H1 (cell line): ENCODE results near the gene ZNF598. TPM values are rescaled to one million over a fixed set of nuclear protein-coding genes. Genes with fewer than 3 reads are reported as not detected.
A peak's percentile ranks its signal among the peaks of the same experiment; 100 is the strongest.

Experiments
- CTCF ChIA-PET: fragments of 300-600 bp; sonication (Branson Sonifier 250); formaldehyde crosslinking; loops from one replicate; lab custom pipeline; 2021; ENCODE audit not compliant: partially characterized antibody; lab: Charles Lee
- POLR2A ChIA-PET: fragments of 300-600 bp; sonication (Branson Sonifier 250); formaldehyde crosslinking; loops from one replicate; lab custom pipeline; 2021; ENCODE audit warnings: inconsistent platforms; ENCODE audit not compliant: partially characterized antibody; lab: Charles Lee
- DNase-seq, 2 experiments: peaks; one replicate each; pipeline versions ENCODE4 v3.0.0 to v3.0.0-alpha.2; 2010 to 2022; ENCODE audit warnings: low spot score in 2 of 2, low read depth in 1 of 2, mixed read lengths in 1 of 2
- FAIRE-seq: peaks from 2 replicates; lab custom pipeline; 2011; peaks lifted over from hg19 to GRCh38; lab: Jason Lieb, UNC
- H2AFZ ChIP-seq: 2 replicates; pipeline ENCODE4 v1.8.1; 2012; ENCODE audit warnings: low read length, inconsistent platforms
- H2AK5ac ChIP-seq: 2 replicates; pipeline ENCODE4 v1.6.1; 2013; ENCODE audit warnings: low read depth, low read length
- H2BK120ac ChIP-seq: replicated peaks from 2 replicates; pipeline ENCODE3; 2013; ENCODE audit warnings: low read depth, low read length, inconsistent platforms
- H2BK12ac ChIP-seq: 2 replicates; pipeline ENCODE4 v1.6.1; 2013; ENCODE audit warnings: low read depth, low read length
- H2BK15ac ChIP-seq: 2 replicates; pipeline ENCODE4 v1.6.1; 2013; ENCODE audit warnings: low read length
- H2BK20ac ChIP-seq: 2 replicates; pipeline ENCODE4 v1.6.1; 2013; ENCODE audit warnings: low read length
- H2BK5ac ChIP-seq: 2 replicates; pipeline ENCODE4 v1.6.1; 2013; ENCODE audit warnings: low read depth, low read length
- H3K14ac ChIP-seq: 2 replicates; pipeline ENCODE4 v1.6.1; 2013; ENCODE audit warnings: inconsistent platforms; ENCODE audit not compliant: insufficient read length
- H3K18ac ChIP-seq: 2 replicates; pipeline ENCODE4 v1.6.1; 2013; ENCODE audit warnings: low read length; ENCODE audit errors: extremely low read depth
- H3K23ac ChIP-seq: 2 replicates; pipeline ENCODE4 v1.6.1; 2013; ENCODE audit warnings: inconsistent platforms; ENCODE audit not compliant: insufficient read length
- H3K23me2 ChIP-seq: 2 replicates; pipeline ENCODE4 v1.6.1; 2013; ENCODE audit warnings: low read depth, low read length
- H3K27ac ChIP-seq: 2 replicates; pipeline ENCODE4 v1.6.1; 2011; ENCODE audit warnings: low read depth, low read length, inconsistent platforms
- H3K27me3 ChIP-seq, 4 experiments: replicated peaks in 1 of 4; 1 replicate in 1 of 4; 2 replicates in 3 of 4; pipeline versions ENCODE4 v1.6.1 to v1.8.1; 2011 to 2013; ENCODE audit warnings: low read length in 3 of 4, mild to moderate bottlenecking in 3 of 4, inconsistent platforms in 2 of 4, mixed read lengths in 2 of 4, moderate library complexity in 1 of 4; ENCODE audit not compliant: control insufficient read depth in 3 of 4, insufficient read depth in 3 of 4; ENCODE audit errors: extremely low read depth in 1 of 4
- H3K36me3 ChIP-seq, 4 experiments: 2 replicates each; pipeline versions ENCODE4 v1.6.1 to v1.8.1; 2011 to 2013; ENCODE audit warnings: mild to moderate bottlenecking in 4 of 4, low read length in 3 of 4, moderate library complexity in 2 of 4, control low read depth in 1 of 4, inconsistent platforms in 1 of 4; ENCODE audit not compliant: insufficient read depth in 4 of 4, control insufficient read depth in 2 of 4
- H3K4ac ChIP-seq: replicated peaks from 2 replicates; pipeline ENCODE3; 2013; ENCODE audit warnings: low read length, low read depth, mixed read lengths, inconsistent platforms; ENCODE audit not compliant: insufficient read length
- H3K4me1 ChIP-seq, 4 experiments: replicated peaks in 1 of 4; 1 replicate in 1 of 4; 2 replicates in 3 of 4; pipeline versions ENCODE4 v1.6.1 to v1.8.1; 2011 to 2013; ENCODE audit warnings: low read length in 3 of 4, inconsistent platforms in 2 of 4, mixed read lengths in 1 of 4; ENCODE audit not compliant: insufficient read depth in 4 of 4, control insufficient read depth in 3 of 4
- H3K4me2 ChIP-seq, 2 experiments: 2 replicates each; pipeline versions ENCODE4 v1.6.1 to v1.8.1; 2011 to 2013; ENCODE audit warnings: low read depth in 2 of 2, low read length in 2 of 2, control low read depth in 1 of 2, inconsistent platforms in 1 of 2, mild to moderate bottlenecking in 1 of 2; ENCODE audit not compliant: insufficient read depth in 1 of 2
- H3K4me3 ChIP-seq, 4 experiments: fragments of 200-600, 300-600 bp in 1 of 4; sonication (generic), shearing (Covaris generic), sonication (Bioruptor Twin) in 1 of 4; 2 replicates each; pipeline versions ENCODE4 v1.5.1 to v1.8.1; 2011 to 2016; ENCODE audit warnings: low read length in 4 of 4, low read depth in 3 of 4, control low read depth in 2 of 4, inconsistent platforms in 2 of 4, mild to moderate bottlenecking in 2 of 4, mixed read lengths in 1 of 4, moderate library complexity in 1 of 4; ENCODE audit not compliant: insufficient read depth in 2 of 4; ENCODE audit errors: extremely low read depth in 1 of 4
- H3K56ac ChIP-seq: replicated peaks from 2 replicates; pipeline ENCODE3; 2013; ENCODE audit warnings: low read depth, mild to moderate bottlenecking, mixed read lengths, low read length, inconsistent platforms; ENCODE audit not compliant: insufficient read length
- H3K79me1 ChIP-seq: 2 replicates; pipeline ENCODE4 v1.6.1; 2013; ENCODE audit warnings: low read depth, low read length, control low read depth
- H3K79me2 ChIP-seq, 2 experiments: 2 replicates each; pipeline versions ENCODE4 v1.6.1 to v1.8.1; 2012 to 2013; ENCODE audit warnings: low read length in 2 of 2, mild to moderate bottlenecking in 2 of 2, inconsistent platforms in 1 of 2; ENCODE audit not compliant: insufficient read depth in 2 of 2, control insufficient read depth in 1 of 2
- H3K9ac ChIP-seq, 4 experiments: replicated peaks in 1 of 4; 1 replicate in 1 of 4; 2 replicates in 3 of 4; pipeline versions ENCODE4 v1.6.1 to v1.8.1; 2011 to 2013; ENCODE audit warnings: low read depth in 3 of 4, low read length in 3 of 4, control low read depth in 2 of 4, mild to moderate bottlenecking in 2 of 4, moderate library complexity in 2 of 4, inconsistent platforms in 1 of 4; ENCODE audit errors: extremely low read depth in 1 of 4
- H3K9me3 ChIP-seq, 2 experiments: 2 replicates each; pipeline versions ENCODE4 v1.6.1 to v1.8.1; 2012 to 2013; ENCODE audit warnings: mild to moderate bottlenecking in 2 of 2, moderate library complexity in 2 of 2, control low read depth in 1 of 2, inconsistent platforms in 1 of 2, low read depth in 1 of 2, low read length in 1 of 2, mixed read lengths in 1 of 2; ENCODE audit not compliant: insufficient read depth in 2 of 2
- H4K20me1 ChIP-seq, 2 experiments: replicated peaks in 1 of 2; 2 replicates each; pipeline versions ENCODE3 to v1.8.1; 2011 to 2013; ENCODE audit warnings: inconsistent platforms in 2 of 2, low read length in 2 of 2, mild to moderate bottlenecking in 1 of 2; ENCODE audit not compliant: insufficient read depth in 2 of 2, control insufficient read depth in 1 of 2
- H4K5ac ChIP-seq: 2 replicates; pipeline ENCODE4 v1.6.1; 2013; ENCODE audit warnings: low read length, low read depth, mixed read lengths, inconsistent platforms; ENCODE audit not compliant: insufficient read length
- H4K8ac ChIP-seq: 2 replicates; pipeline ENCODE4 v1.8.0; 2013; ENCODE audit warnings: mild to moderate bottlenecking, moderate library complexity, low read length, inconsistent platforms; ENCODE audit not compliant: insufficient read depth; ENCODE audit errors: extremely low read depth
- H4K91ac ChIP-seq: replicated peaks from 2 replicates; pipeline ENCODE3; 2013; ENCODE audit warnings: low read length, mixed read lengths, inconsistent platforms; ENCODE audit not compliant: insufficient read length
- KDM4A ChIP-seq: IDR thresholded peaks from one replicate; pipeline ENCODE4 v1.7.1; 2012; ENCODE audit warnings: low read depth, mild to moderate bottlenecking, moderate library complexity, low read length, inconsistent platforms; ENCODE audit not compliant: severe bottlenecking
- PHF8 ChIP-seq: fragments of 200-600 bp; sonication (generic); conservative IDR thresholded peaks from 2 replicates; pipeline ENCODE4 v1.7.1; 2012; ENCODE audit warnings: low read depth, mild to moderate bottlenecking, inconsistent platforms, low read length, moderate library complexity
- RAD21 ChIP-seq, 2 experiments: IDR thresholded peaks in 1 of 2; conservative IDR thresholded peaks in 1 of 2; 2 replicates each; pipeline ENCODE4 v1.6.1; 2011; ENCODE audit warnings: low read depth in 2 of 2, low read length in 2 of 2, improper control_type of control experiment in 1 of 2, inconsistent platforms in 1 of 2, mild to moderate bottlenecking in 1 of 2, moderate library complexity in 1 of 2
- WGBS, 2 experiments: shearing (Covaris generic) in 1 of 2; methylation state at CpG; one replicate each; pipeline versions ENCODE4 v1.1.6 to v1.1.7; 2013 to 2015; ENCODE audit warnings: low lambda C conversion rate in 2 of 2, mixed read lengths in 2 of 2, inconsistent platforms in 1 of 2, low coverage in 1 of 2, missing lambda C conversion rate in 1 of 2; ENCODE audit not compliant: insufficient replicate concordance in 2 of 2, insufficient coverage in 1 of 2, insufficient read length in 1 of 2; ENCODE audit errors: extremely low coverage in 1 of 2, missing lambda C conversion rate in 1 of 2; 5-methylcytosine and 5-hydroxymethylcytosine counted together
- polyA plus RNA-seq, 7 experiments: library from polyadenylated mRNA; depleted of rRNA in 3 of 7; stranded (reverse) in 5 of 7; unstranded in 2 of 7; fragments of >200 nt in 5 of 7; fragments of 200-250 nt in 2 of 7; gene quantifications; 1 replicate in 5 of 7; 2 replicates in 1 of 7; 4 replicates in 1 of 7; pipeline versions ENCODE4 v1.2.1 to v1.2.3, GENCODE V29; 2011 to 2013; ENCODE audit warnings: missing spikeins in 2 of 7, mixed read lengths in 2 of 7
- total RNA-seq: library from RNA; stranded (reverse); fragmentation: NEBNext Ultra II Directional; extraction: Animal tissue kit (Norgen Biotek cat#: 25700); gene quantifications from 2 replicates; pipeline ENCODE4 v1.2.1, GENCODE V29; 2021

Gene ZNF598
- total and polyA plus RNA-seq, 2 of the 8 experiments (the other 6 are each of a cell fraction or from before 2014, with no cell fraction given), result 29.3 to 47.6 TPM

- ChIA-PET CTCF (interaction anchor here (1.4 to 6.8 kb wide), 3 partner anchors 8 to 100 kb away, joined by 3 to 55 read pairs (median 5); partner anchors contain the start of gene NOXO1), POLR2A (interaction anchor here (0.6 to 28.2 kb wide), 9 partner anchors 7 to 165 kb away, joined by 3 to 736 read pairs (median 10); partner anchors contain the start of genes GFER, NDUFB10, NOXO1 and RNF151)
- DNase-seq, result no peak
- no peak overlapping the region for H2BK20ac ChIP-seq
- H2BK15ac ChIP-seq, result no peak overlapping the region
- no peak overlapping the region for H3K4ac ChIP-seq
- H3K27ac ChIP-seq, result no peak overlapping the region
- H3K18ac ChIP-seq, result no peak overlapping the region
- peaks cover 2 to 5% (median 3%) of the 10 kb centered on the region in 4 experiments; a peak in 3 of 8 replicates for H3K36me3 ChIP-seq
- no peaks in the 10 kb centered on the region for H3K79me1 ChIP-seq
- H2BK120ac ChIP-seq, result no peak overlapping the region
- H3K4me2 ChIP-seq, result peak overlapping the region; percentile 83 to 96; a peak in 3 of 4 replicates
- H4K5ac ChIP-seq, result no peak overlapping the region
- H3K56ac ChIP-seq, result no peak overlapping the region
- peaks cover 4 to 37% (median 24%) of the 10 kb centered on the region in 4 experiments for H3K27me3 ChIP-seq
- peak overlapping the region; percentile 36 to 77 (median 51); a peak in 7 of 8 replicates for H3K4me3 ChIP-seq
- H2BK12ac ChIP-seq, result no peak overlapping the region
- no peak for FAIRE-seq
- no CpG with 5 or more reads among the region's 25 CpGs for WGBS, 2 experiments
- H3K9me3 ChIP-seq, result no peaks in the 10 kb centered on the region
- H2AFZ ChIP-seq, result no peak overlapping the region
- no peak overlapping the region for H3K14ac ChIP-seq
- no peak overlapping the region for H3K23ac ChIP-seq
- no peak overlapping the region for H4K91ac ChIP-seq
- peaks cover 22% of the 10 kb centered on the region; the same call in 1 of the 2 replicates for H3K23me2 ChIP-seq
- H3K79me2 ChIP-seq, result peaks cover 0 to 3% of the 10 kb centered on the region in 2 experiments; a peak in 1 of 4 replicates
- H3K9ac ChIP-seq, result no peak overlapping the region
- TF ChIP-seq KDM4A (peak; percentile 7), PHF8 (0 out of 2 replicates have a peak, but pooled peaks have one; percentile 12), RAD21 (IDR thresholded peaks at IDR 0.05 in 1 of 2, conservative IDR thresholded peaks at IDR 0.05 in 1 of 2; ENCODE audit: low read depth in 2 of 2, low read length in 2 of 2) (no peak)
- H2AK5ac ChIP-seq, result no peak overlapping the region
- peaks cover 7 to 10% of the 10 kb centered on the region in 2 experiments for H4K20me1 ChIP-seq
- H2BK5ac ChIP-seq, result no peak overlapping the region
- H3K4me1 ChIP-seq, result peaks cover 0 to 31% (median 19%) of the 10 kb centered on the region in 4 experiments; a peak in 6 of 7 replicates
- 0 out of 2 replicates have a peak overlapping the region, but pooled peaks have one; percentile 37 for H4K8ac ChIP-seq
Measured at GRCh38 chr16:1990101-1990350, 19.6 kb downstream of the ZNF598 start.
